Psoas muscle (tissue), 8 donors: ENCODE data around the gene PLD6. TPM values are rescaled to one million over a fixed set of nuclear protein-coding genes. Genes with fewer than 3 reads are reported as not detected.
"Not testable (repeated sequence)": the region's sequence is repeated elsewhere in the genome, so short reads cannot be mapped to it uniquely, and the experiment has no call there.

ENCODE experiments used
- ATAC-seq, 4 donors: fragments of 200-7000 bp; cut with Tn5 transposase; one replicate each; pipeline ENCODE4 v1.9.1; 2020; ENCODE audit warnings: moderate library complexity in 3 of 4, mild to moderate bottlenecking in 2 of 4
- DNase-seq, 2 donors: peaks; one replicate each; pipeline ENCODE4 v3.0.0-alpha.2; 2020
- H3K27ac ChIP-seq: fragments of 200-600 bp; one replicate; pipeline ENCODE4 v1.8.0; 2022
- H3K27me3 ChIP-seq, 3 donors: fragments of 200-600 bp in 1 of 3; one replicate each; pipeline versions ENCODE4 v1.6.1 to v1.8.0; 2013 to 2022; ENCODE audit warnings: low read length in 2 of 3, mild to moderate bottlenecking in 2 of 3, moderate library complexity in 1 of 3; ENCODE audit not compliant: insufficient read depth in 3 of 3
- H3K36me3 ChIP-seq, 2 donors: fragments of 200-600 bp in 1 of 2; one replicate each; pipeline versions ENCODE4 v1.6.1 to v1.8.0; 2013 to 2022; ENCODE audit warnings: low read depth in 1 of 2, mild to moderate bottlenecking in 1 of 2, moderate library complexity in 1 of 2; ENCODE audit not compliant: insufficient read depth in 1 of 2
- H3K4me1 ChIP-seq: fragments of 200-600 bp; one replicate; pipeline ENCODE4 v1.8.0; 2022
- H3K4me3 ChIP-seq: fragments of 200-600 bp; one replicate; pipeline ENCODE4 v1.8.0; 2022; ENCODE audit warnings: mild to moderate bottlenecking
- H3K9me3 ChIP-seq: fragments of 200-600 bp; one replicate; pipeline ENCODE4 v1.8.0; 2022
- WGBS, 3 donors: extraction: QIAGEN DNeasy Blood & Tissue Kit; methylation state at CpG; one replicate each; pipeline versions ENCODE4 v1.1.6 to v1.1.7; 2013; 5-methylcytosine and 5-hydroxymethylcytosine counted together
- intact Hi-C, 2 donors: fragments of 100-400 bp; cut with DNase I; formaldehyde crosslinking; loops; one replicate each; pipeline versions ENCODE4 v1.11.0 to v1.14.2; 2022
- polyA plus RNA-seq, 3 donors: library from polyadenylated mRNA; stranded (reverse); fragments of 200-250 nt; gene quantifications; one replicate each; pipeline ENCODE4 v1.2.3, GENCODE V29; 2013
- total RNA-seq, 4 donors: library from RNA; stranded (reverse); fragmentation: NEBNext Ultra II Directional in 2 of 4; extraction: Animal tissue kit (Norgen Biotek cat#: 25700) in 2 of 4; gene quantifications; one replicate each; pipeline versions ENCODE4 v1.2.1 to v1.2.4, GENCODE V29; 2021 to 2023
- TF ChIP-seq, protein P1 (sequence below): fragments of 200-600 bp; IDR thresholded peaks from one replicate; pipeline ENCODE4 v1.8.0; 2022; ENCODE audit warnings: antibody characterized with exemption
- donor health status: healthy with polysubstance abuse.
- donor health status: DM: no; HTN: no; CAD: no; lungs with moderate emphysema.
- donor health status: Bipolar disorder and iron deficiency.
- donor health status: healthy.
- donor health status: DM: yes; HTN: yes; CAD: no.
- donor health status: DM: no; HTN: no; CAD: no.
- donor health status: DM: no; HTN: no; CAD: no.
- donor health status: DM: yes; HTN: yes; CAD: no.

The PLD6 gene
- total and polyA plus RNA-seq, 7 donors, result 0.84 to 5.4 (median 2.5) TPM

DNA sequence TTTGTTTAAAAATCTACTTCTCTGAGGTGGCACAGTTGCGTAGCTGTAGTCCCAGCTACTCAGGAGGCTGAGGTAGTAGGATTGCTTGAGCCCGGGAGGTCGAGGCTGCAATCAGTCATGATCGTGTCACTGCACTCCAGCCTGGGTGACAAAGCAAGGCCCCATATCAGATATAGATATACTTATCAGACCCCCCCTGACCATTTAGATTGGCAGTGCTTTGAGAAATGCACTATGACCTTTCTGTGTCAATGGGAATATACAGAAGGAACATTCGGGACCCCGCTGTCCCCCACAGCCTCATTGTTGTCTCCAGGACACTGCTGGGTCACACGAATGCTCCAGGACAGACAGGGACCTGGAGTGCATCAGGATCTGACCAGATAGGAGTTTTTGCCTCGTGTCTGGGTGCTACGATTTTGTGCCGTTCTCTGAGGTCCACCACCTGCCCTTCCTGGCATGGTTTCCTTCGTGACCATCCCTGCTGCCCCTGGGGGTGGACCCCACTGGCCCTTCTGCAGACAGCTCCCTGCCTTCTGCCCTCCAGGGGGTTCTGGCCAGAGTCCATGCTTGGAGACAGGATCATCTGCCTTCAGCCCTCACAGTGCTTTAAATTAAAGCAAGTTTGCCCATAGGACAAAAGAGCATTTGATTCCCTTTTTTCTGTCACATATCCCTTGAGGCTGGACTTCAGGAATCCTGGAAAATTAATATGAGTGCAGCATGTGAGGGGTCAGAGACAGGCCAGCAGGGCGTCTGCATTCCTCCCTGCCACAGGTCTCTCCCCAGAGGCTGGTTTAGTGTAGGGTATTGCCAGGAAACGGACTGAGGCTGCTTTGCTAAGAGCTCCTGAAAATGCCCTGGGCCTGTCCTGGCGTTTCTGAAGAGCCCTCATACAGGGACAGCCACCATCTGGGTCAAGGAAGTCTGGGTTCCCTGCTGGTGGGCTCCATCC, 19.3 kb downstream of the PLD6 start:
- H3K27me3 ChIP-seq, result no peaks in the 10 kb centered on the region
- peaks cover 12 to 75% of the 10 kb centered on the region in 2 donors for H3K36me3 ChIP-seq
- WGBS, 3 donors, result 67 to 75% (median 72%) methylated on average over 14 of the region's 14 CpGs
- intact Hi-C loops, result loop anchor here in 1 of 2 donors (5.0 to 10.0 kb wide), 2 partner anchors 35 to 182 kb away; no protein-coding TSS in a partner anchor
- TF ChIP-seq, protein P1, sequence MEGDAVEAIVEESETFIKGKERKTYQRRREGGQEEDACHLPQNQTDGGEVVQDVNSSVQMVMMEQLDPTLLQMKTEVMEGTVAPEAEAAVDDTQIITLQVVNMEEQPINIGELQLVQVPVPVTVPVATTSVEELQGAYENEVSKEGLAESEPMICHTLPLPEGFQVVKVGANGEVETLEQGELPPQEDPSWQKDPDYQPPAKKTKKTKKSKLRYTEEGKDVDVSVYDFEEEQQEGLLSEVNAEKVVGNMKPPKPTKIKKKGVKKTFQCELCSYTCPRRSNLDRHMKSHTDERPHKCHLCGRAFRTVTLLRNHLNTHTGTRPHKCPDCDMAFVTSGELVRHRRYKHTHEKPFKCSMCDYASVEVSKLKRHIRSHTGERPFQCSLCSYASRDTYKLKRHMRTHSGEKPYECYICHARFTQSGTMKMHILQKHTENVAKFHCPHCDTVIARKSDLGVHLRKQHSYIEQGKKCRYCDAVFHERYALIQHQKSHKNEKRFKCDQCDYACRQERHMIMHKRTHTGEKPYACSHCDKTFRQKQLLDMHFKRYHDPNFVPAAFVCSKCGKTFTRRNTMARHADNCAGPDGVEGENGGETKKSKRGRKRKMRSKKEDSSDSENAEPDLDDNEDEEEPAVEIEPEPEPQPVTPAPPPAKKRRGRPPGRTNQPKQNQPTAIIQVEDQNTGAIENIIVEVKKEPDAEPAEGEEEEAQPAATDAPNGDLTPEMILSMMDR, result no peak
- ATAC-seq, result no peak
- no peaks in the 10 kb centered on the region for H3K9me3 ChIP-seq
- no peak overlapping the region for H3K4me3 ChIP-seq
- peaks cover 19% of the 10 kb centered on the region for H3K4me1 ChIP-seq
- no peak for DNase-seq
- H3K27ac ChIP-seq, result no peak overlapping the region

DNA sequence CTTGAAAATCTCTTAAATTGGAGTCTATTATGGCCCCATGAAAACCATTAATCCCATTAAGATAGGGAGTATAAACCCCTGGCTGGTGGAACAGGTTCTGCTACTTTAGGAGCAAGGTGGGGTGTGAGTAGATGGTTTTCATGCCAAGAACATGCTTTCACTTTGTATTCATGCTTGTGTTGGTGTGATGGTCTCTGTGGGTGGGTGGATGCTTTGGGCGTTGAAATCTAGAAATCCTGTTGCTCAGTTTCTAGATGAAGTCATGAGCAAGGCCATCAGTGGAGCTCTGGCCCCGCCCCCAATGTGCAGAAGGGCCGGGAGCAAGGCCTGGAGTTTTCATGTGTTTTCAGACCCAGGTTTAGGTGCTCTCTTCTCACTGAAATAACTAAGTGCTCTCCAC, 20.1 kb downstream of the PLD6 start:
- WGBS, 3 donors, result 60 to 72% (median 66%) methylated on average over 3 of the region's 3 CpGs
- H3K9me3 ChIP-seq, result no peaks in the 10 kb centered on the region
- H3K36me3 ChIP-seq, result peaks cover 14 to 83% of the 10 kb centered on the region in 2 donors
- DNase-seq (no peak), ATAC-seq (no peak)
- peaks cover 11% of the 10 kb centered on the region for H3K4me1 ChIP-seq
- no peaks in the 10 kb centered on the region for H3K27me3 ChIP-seq
- TF ChIP-seq, protein P1, result no peak
- intact Hi-C loops, result loop anchor here in 1 of 2 donors (5.0 to 10.0 kb wide), 2 partner anchors 34 to 181 kb away; no protein-coding TSS in a partner anchor
- no peak overlapping the region for H3K27ac ChIP-seq
- H3K4me3 ChIP-seq, result no peak overlapping the region

DNA sequence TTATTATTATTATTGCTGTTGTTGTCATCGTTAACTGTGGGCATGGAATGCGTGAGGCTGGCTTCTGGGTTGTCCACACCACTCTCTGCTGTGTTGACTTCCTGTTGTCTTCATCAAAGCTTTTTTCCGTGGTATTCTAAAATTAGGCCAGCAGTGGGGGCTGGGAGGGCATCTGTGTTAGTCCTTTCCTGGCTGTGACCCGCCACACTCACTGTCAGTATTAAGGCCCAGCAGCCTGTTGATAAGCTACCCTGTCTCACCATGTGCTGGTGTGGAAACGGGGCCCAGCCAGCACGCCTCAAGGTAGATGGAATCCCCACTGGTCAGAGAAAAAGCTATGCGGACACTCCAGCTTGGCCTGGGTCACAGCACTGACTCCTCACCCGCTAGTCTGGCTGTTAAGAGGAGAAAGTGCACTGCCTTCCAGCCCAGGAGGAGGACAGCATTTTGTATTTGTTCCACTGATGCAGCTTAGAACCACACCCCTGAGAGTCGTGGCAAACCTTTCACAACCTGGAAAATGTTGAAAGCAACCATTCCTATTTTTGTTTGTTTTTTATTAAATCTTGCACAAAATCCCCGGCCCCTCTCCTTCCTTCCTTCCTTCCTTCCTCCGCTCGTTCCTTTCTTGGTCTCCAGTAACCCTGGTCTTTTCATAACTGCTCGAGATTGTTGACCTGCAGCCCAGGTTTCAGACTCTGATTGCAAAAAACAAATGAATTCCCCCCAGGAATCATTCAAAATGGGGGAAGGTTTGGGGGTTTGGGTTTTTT, 21.0 kb downstream of the PLD6 start:
- not testable (repeated sequence) for H3K27me3 ChIP-seq, H3K4me1 ChIP-seq, H3K4me3 ChIP-seq, DNase-seq, H3K9me3 ChIP-seq
- peaks cover 14 to 92% of the 10 kb centered on the region in 2 donors for H3K36me3 ChIP-seq
- H3K27ac ChIP-seq, result peak overlapping the region; percentile 36
- 51 to 58% (median 56%) methylated on average over 13 of the region's 13 CpGs for WGBS, 3 donors
- peak in 3 of 4 donors; percentile 29 to 43 (median 38) for ATAC-seq
- intact Hi-C loops, result loop anchor here in 1 of 2 donors (5.0 to 10.0 kb wide), 2 partner anchors 33 to 180 kb away; no protein-coding TSS in a partner anchor

DNA sequence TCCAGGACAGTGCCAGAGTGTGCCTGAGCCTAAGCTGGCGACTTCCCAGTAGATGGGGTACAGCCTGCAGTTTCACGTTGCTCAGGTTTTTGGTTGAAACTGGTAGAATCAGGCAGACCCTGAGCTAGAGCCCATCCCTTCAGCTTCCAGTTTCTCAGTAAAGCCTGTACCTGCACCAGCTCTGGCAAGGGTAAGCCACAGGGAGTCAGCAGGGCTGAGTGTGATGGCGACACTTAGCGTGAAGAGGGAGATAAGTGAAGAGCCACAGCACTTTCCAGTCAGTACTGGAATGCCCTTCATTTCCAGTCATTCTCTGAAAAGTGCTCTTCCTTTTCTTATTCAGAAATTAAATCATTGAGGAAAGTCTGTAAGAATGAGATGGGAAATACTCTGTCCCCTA, 22.4 kb downstream of the PLD6 start:
- WGBS, 3 donors, result 92 to 94% (median 93%) methylated on average over 4 of the region's 4 CpGs

More for the DNA sequence above, 22.4 kb downstream of the PLD6 start:
- peaks cover 14 to 100% of the 10 kb centered on the region in 2 donors for H3K36me3 ChIP-seq
- no peak overlapping the region for H3K27ac ChIP-seq
- no peaks in the 10 kb centered on the region for H3K27me3 ChIP-seq
- intact Hi-C loops, result loop anchor here in 1 of 2 donors (10.0 kb wide), 1 partner anchor 179 kb away; no protein-coding TSS in a partner anchor
- TF ChIP-seq, protein P1, result no peak
- H3K4me3 ChIP-seq, result no peak overlapping the region
- H3K4me1 ChIP-seq, result no peaks in the 10 kb centered on the region
- DNase-seq (no peak), ATAC-seq (no peak)
- H3K9me3 ChIP-seq, result no peaks in the 10 kb centered on the region
